NT2/D1 (cell line): ENCODE data around the gene PRODH2.

ENCODE experiments used
- SUZ12 ChIP-seq: IDR thresholded peaks from 2 replicates; pipeline ENCODE4 v1.6.1; 2011; ENCODE audit not compliant: insufficient read length, insufficient read depth; ENCODE audit errors: extremely low read depth
- YY1 ChIP-seq: IDR thresholded peaks from 2 replicates; pipeline ENCODE4 v1.6.1; 2011; ENCODE audit not compliant: insufficient read length, insufficient read depth
- ZNF274 ChIP-seq: IDR thresholded peaks from 2 replicates; pipeline ENCODE4 v1.6.1; 2011; ENCODE audit warnings: mild to moderate bottlenecking, low read depth, low read length

GRCh38 chr19:35776102-35776788, 36.4 kb downstream of the PRODH2 start:
- TF ChIP-seq ZNF274 (no peak), YY1 (no peak), SUZ12 (no peak)
